ENCODE measurements around the gene ZMAT5. TPM values are rescaled to one million over a fixed set of nuclear protein-coding genes. Genes with fewer than 3 reads are reported as not detected.

The ZMAT5 gene, protein sequence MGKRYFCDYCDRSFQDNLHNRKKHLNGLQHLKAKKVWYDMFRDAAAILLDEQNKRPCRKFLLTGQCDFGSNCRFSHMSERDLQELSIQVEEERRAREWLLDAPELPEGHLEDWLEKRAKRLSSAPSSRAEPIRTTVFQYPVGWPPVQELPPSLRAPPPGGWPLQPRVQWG
- total RNA-seq, result 10 to 100 TPM; 15.2 to 21.1 TPM
- long read RNA-seq, partial matches to known transcripts, result 0 of 3 reads
- long read RNA-seq, other reads (novel, unspliced or antisense), result 2 of 3 reads

DNA sequence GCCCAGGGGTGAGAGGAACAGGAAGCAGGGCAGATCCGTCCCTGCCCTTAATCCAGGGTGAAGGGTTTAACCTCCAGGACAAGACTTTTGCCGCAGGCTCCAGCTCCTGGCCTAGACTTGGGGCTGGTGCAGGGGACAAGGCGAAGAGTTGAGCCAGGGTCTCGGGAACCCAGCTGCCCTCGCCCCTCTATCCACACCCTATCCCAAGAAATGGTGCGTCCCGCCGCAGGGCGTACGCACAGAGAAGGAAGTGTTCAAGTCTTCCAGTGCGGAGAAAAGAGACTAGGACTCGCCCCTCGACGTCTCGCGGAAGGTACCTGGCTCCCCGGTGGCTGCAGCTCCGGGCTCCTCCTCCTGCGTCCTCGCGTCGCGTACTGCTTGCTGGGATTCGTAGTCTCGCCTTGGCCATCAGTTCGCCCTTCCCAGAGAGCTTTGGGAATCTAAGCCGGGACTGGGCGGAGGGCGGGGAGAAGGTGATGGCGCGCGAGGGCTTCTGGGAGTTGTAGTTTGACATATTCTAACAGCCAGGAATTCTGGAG, at the start of gene ZMAT5:
Gene ZMAT5 (minus strand): TSS at position 376 of the 539 bp plus-strand sequence. CDS start 18,463 bp downstream, outside the sequence.
- DNase-seq (peak; percentile 96), ATAC-seq (peak; percentile 98 to 100)
- intact Hi-C loops (cut with DNase I), result no loop called here

DNA sequence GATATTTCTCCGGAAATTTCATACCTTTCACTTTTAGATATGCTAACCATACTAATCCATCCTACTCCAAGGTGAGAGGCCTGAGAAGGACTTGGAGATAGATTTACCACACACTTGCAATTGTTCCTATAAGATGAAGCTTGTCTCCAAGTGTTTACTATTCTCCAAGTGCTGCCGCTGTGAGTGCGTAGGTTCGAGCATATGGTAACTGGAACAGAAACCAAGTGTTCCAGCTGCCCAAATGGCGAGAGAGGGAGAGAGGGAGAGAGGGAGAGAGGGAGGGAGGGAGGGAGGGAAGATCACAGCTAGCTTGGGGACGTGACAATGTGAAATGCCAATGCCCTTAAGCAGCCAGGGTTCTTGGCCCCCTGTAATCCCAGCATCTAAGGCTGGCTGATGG, 49.7 kb upstream of the ZMAT5 start:
- intact Hi-C loops (cut with DNase I), result no loop called here
- no peak for ATAC-seq
- no peak for DNase-seq

DNA sequence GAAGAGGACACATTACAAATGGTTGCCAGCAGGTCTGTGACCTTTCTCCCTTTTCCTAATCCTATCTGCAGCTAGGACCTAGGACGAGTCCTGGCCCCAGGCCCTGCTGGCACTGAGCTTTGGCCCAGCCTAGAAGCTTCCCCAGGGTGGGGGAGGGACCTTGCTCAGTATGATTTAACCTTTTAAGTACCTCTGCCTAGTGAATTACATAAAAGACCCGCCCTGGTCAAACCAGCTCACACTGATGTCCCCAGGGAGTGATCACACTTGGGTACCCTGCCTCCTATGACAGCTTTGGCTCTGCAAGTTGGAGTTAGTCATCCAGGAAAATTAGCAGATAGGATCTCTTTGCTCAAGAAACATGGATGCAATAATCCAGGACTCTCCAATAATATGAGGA, 49.3 kb upstream of the ZMAT5 start:
- ATAC-seq (peak; percentile 73 to 83), DNase-seq (peak; percentile 79)
- intact Hi-C loops (cut with DNase I), result no loop called here

DNA sequence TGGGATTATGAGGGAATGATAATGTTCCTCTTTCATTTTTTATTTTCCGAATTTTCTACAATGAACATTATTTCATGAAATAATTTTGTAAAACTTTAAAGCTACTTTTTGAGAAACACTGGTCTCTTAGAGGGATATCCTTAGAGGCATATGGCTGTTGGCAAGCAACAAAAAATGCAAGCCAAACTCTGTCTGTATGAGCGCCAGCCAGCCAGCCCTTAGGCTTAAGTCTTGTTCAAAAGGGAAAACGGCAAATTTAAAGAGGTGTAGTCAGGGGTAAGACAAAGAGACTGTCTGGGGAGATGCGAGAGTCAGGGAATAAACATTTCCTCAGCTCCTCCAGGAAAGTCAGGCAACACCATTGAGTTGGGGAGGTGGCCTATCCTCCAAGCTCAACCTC, 48.8 kb upstream of the ZMAT5 start:
- intact Hi-C loops (cut with DNase I), result no loop called here
- ATAC-seq, result peak; percentile 28 to 29
- DNase-seq, result no peak

DNA sequence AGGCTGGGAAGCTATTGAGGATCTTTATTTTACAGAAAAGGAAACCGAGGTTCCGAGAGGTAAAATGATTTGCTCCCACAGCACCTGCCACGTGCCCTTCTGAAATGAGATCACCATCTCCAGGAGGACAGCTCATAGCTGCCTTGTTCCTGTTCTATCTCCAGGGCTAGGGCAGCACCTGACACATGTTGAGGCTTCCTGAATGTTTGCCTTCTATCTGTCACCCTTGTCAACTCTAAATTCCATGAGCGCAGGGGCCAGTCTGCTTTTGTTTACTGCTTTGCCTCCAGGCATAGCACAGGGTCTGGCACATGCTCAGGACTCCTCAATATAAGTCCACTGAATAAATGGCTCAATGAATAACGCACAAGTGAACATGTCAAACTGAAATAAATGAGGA, 47.2 kb upstream of the ZMAT5 start:
- DNase-seq (no peak), ATAC-seq (no peak)
- intact Hi-C loops (cut with DNase I), result no loop called here

DNA sequence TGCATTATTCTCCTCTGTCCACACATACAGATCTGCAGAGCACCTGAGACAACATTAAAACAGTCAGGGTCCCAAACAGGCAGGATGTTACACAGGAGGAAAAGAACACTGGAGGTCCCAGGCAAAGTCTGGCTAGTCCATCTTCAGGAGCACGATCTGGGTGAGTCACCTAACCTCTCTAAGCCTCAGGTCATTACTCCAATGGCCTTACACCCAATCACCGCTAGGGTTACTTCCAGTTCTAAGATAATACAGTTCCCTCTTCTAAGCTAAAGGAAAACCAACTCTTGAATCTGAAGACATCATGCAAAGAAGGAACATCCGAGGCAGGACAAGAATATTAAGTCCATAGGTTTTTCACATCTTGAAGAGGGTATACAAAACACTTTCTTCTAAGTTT, 46.8 kb upstream of the ZMAT5 start:
- DNase-seq, result no peak
- ATAC-seq, result no peak
- intact Hi-C loops (cut with DNase I), result no loop called here

- intact Hi-C loops (cut with DNase I), result no loop called here
- no peak for DNase-seq
- no peak for ATAC-seq
Observed at GRCh38 chr22:29813126-29813525, 46.3 kb upstream of the ZMAT5 start.

GRCh38 chr22:29811377-29811776, 44.6 kb upstream of the ZMAT5 start:
- intact Hi-C loops (cut with DNase I), result no loop called here
- DNase-seq (no peak), ATAC-seq (no peak)

DNA sequence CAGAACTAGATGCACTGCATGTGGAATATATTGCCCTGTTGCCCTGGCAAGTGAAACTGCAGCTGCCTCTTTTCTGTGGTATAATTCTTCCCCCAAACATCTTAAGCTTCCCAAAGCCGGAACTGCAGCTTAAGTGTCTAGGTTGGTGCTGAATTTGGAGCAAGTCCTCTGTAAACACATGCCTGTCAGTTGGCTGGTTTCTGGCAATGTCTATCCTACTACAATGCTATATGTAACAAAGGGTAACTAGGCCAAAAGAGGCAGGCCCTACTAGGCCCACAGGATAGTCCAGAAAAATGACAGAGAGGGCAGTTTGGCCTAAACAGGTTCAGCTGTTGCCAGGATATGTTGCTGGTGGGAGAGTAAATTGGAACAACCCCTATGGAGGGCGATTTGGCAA, 43.4 kb upstream of the ZMAT5 start:
- no peak for DNase-seq
- intact Hi-C loops (cut with DNase I), result no loop called here
- no peak for ATAC-seq

DNA sequence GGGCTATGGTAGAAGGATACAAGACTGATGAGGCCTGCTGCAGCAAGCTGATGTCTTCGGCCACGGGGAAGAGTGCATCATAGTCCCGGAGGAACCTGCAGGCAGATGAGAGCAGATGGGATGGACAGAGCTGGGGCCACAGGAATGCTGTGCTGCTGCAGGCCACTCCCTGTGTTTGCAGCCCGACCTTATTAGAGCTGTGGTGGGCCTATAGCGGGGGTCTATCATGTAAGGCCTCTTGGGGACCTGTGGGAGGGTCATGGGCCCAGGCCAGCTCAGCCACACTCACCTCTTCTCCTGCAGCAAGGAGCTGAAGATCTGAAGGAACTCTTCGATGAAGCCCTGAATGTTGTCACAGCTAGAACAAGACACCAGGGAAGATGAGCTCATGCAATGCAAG, 39.4 kb upstream of the ZMAT5 start:
- ATAC-seq, result no peak
- intact Hi-C loops (cut with DNase I), result no loop called here

GRCh38 chr22:29804985-29805384, 38.2 kb upstream of the ZMAT5 start:
- ATAC-seq (no peak), DNase-seq (no peak)
- intact Hi-C loops (cut with DNase I), result no loop called here

More for the DNA sequence above, 39.4 kb upstream of the ZMAT5 start:
- DNase-seq, result no peak

DNA sequence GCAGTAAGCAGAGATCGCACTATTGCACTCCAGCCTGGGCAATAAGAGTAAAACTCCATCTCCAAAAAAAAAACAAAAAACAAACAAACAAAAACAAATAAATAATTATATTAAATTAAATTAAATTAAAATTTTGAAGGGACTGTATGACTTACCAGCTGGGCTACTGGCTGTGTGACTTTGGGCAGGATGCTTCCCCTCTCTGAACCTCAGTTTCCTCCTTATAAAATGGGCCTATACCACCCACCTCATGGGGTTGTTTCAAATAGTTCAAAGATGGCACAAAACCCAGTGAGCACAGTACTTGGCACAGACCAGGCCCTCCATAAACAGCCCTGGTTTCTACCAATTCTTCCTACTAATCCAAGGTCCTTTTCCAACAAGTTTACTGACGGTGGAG, 36.4 kb upstream of the ZMAT5 start:
- DNase-seq, result no peak

DNA sequence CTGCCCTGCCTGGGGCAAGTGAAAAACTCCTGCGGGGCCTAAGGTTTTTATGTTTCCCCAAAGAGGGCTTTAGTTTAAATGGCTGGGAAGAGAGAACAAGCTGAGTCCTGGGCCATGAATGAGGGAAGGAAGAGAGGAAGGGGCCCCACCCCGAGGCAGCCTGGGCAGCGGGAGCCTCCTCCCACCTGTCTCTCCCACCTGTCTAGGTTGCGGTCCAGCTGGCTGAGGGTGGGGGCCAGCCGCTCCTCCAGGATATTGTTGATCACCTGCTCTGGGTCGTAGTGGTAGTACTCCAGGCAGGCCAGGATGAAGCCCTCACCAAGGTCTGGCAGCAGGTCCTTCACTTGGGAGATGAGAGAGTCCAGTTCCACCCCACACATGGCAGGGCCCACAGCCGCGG, 35.0 kb upstream of the ZMAT5 start:
- DNase-seq (no peak), ATAC-seq (no peak)
- intact Hi-C loops (cut with DNase I), result no loop called here

More for the DNA sequence above, 36.4 kb upstream of the ZMAT5 start:
- intact Hi-C loops (cut with DNase I), result no loop called here
- ATAC-seq, result no peak

DNA sequence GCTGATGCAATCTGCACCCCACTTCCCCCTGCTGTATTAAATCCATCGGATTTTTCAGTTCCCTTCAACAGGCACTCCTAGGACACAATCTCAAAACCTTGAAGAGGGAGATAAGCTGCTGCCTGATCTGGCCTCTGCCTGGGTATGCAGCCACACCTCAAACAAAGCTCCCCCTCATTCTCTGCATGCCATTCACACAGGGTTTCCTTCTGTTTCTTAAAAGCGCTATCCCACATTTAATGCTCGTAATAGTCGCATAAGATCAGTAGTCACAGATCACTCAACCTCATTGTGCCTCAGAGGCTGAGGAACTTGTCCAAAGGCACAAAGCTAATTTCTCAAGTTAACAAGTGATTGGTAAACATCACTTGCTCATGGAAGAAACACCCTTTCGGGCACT, 34.3 kb upstream of the ZMAT5 start:
- ATAC-seq (peak; percentile 1 to 38), DNase-seq (no peak)
- intact Hi-C loops (cut with DNase I), result no loop called here

DNA sequence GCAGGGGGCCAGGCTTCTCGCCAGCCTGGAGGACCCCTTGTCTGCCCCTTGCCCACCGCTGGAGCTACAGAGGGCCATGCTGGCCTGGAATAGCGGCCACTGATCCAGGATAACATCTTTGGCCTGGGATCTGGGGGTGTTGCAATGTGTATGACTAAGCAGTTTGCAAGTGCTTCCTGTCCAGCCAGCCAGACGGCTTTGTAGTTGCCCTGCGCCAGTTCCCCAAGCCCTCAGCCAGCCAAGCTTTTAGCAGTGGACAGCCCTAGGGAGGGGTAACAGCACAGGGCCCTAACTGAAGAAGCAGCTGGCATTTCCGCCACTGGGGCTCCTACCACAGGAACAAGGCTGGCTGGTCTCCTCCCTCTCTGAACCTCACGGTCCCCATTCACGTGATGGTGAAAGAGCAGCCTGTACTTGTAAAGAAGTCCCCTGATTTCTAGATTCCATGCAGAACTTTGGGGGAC, 32.4 kb upstream of the ZMAT5 start:
- peak; percentile 93 for DNase-seq
- ATAC-seq, result peak; percentile 96 to 97
- intact Hi-C loops (cut with DNase I), result no loop called here

- no peak for DNase-seq
Observed at GRCh38 chr22:29798801-29799200, 32.0 kb upstream of the ZMAT5 start.

DNA sequence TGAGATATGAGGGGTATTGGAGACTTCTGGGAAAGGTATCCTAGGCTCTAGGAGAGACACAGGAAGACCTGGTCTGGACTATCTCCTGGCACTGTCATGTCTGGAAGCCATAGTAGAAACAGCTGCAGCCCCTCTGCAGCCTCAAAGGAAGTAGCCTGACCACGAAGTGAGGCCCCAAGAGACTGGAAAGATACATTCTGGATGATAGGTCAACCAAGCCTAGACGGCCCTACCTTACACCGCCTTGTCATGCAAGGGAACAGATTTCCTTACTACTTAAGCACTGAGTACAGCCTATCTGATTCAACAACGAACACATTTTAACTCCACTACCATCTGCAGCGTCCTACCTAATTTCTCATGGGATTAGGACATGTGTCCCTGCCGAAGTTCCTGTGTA, 31.5 kb upstream of the ZMAT5 start:
- DNase-seq (no peak), ATAC-seq (no peak)
- intact Hi-C loops (cut with DNase I), result no loop called here

More at GRCh38 chr22:29798801-29799200, 32.0 kb upstream of the ZMAT5 start:
- ATAC-seq, result peak in 1 of 2 donors; percentile 20
- intact Hi-C loops (cut with DNase I), result no loop called here

- no peak for ATAC-seq
Observed at GRCh38 chr22:29797351-29797750, 30.5 kb upstream of the ZMAT5 start.

DNA sequence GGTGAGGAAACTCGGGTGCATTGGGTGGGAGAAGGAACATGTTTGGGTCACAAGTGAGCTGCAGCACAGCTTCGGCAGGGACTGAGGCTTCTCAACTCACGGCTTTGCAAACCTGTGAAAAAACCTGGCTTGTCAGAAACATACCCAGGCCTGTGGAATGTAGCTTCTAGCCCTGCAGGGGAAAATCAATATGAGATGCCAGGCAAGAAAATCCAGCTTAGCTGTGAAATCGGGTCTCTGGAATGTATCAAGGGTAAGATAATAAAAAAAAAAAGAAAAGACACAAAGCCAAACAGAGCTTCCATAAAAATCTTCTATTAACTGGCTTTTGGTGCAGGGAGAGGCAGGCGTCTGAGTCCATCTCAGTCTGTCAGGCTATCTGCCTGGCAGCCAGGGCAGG, 28.9 kb upstream of the ZMAT5 start:
- ATAC-seq, result no peak
- intact Hi-C loops (cut with DNase I), result no loop called here

More at GRCh38 chr22:29797351-29797750, 30.5 kb upstream of the ZMAT5 start:
- intact Hi-C loops (cut with DNase I), result no loop called here
- no peak for DNase-seq

DNA sequence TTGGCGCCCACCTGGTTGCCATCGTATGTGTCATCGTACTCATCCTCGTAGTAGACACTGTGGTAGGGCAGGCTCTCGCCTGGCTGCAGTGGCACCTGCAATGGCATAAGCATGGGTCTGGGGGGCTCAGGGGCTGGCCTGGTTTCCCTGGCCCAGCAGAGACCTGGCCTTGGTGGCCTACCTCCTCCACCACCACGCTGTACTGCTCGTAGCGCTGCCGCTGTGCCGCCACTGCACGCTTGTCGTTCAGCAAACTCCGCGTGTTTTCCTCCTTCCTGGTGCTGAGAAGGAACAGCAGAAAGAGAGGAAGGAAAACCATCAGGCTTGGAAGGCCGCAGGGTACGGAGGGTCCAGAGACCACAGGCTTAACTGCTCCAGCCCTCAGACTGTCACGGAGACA, 26.6 kb upstream of the ZMAT5 start:
- DNase-seq (no peak), ATAC-seq (no peak)
- intact Hi-C loops (cut with DNase I), result no loop called here

More for the DNA sequence above, 28.9 kb upstream of the ZMAT5 start:
- no peak for DNase-seq

GRCh38 chr22:29790061-29790460, 23.3 kb upstream of the ZMAT5 start:
- intact Hi-C loops (cut with DNase I), result no loop called here
- DNase-seq, result no peak
- no peak for ATAC-seq

Measured in left cardiac atrium (tissue), 4 donors.